NCI-H146 treated with DMSO at 0.1 percent for 48 hours (cell line): ENCODE measurements around the gene WNT3A.
"Not testable (repeated sequence)": the region's sequence is repeated elsewhere in the genome, so short reads cannot be mapped to it uniquely, and the experiment has no call there.

Source experiments
- DNase-seq: peaks from one replicate; lab custom pipeline; 2025; ENCODE audit not compliant: unreplicated experiment; lab: John Stamatoyannopoulos, UW

Gene WNT3A

GRCh38 chr1:228006786-228007048 lies at the start of gene WNT3A:
TSS of gene WNT3A (plus strand) at chr1:228006998. CDS start at chr1:228007129, 131 bp downstream.
- DNase-seq, result no peak

- DNase-seq, result no peak
These were observed 48.0 kb upstream of the WNT3A start for GRCh38 chr1:227958617-227959324.

GRCh38 chr1:227959325-227959860 lies 47.4 kb upstream of the WNT3A start:
- no peak for DNase-seq

- no peak for DNase-seq
These were observed 44.9 kb upstream of the WNT3A start for GRCh38 chr1:227961651-227962466.

- DNase-seq, result not testable (repeated sequence)
These were observed 40.1 kb upstream of the WNT3A start for GRCh38 chr1:227966733-227967132.

GRCh38 chr1:227967815-227968214 lies 39.0 kb upstream of the WNT3A start:
- not testable (repeated sequence) for DNase-seq

GRCh38 chr1:227970076-227970995 lies 36.5 kb upstream of the WNT3A start:
- not testable (repeated sequence) for DNase-seq

- not testable (repeated sequence) for DNase-seq
These were observed 35.6 kb upstream of the WNT3A start for GRCh38 chr1:227971216-227971615.

- not testable (repeated sequence) for DNase-seq
These were observed 35.0 kb upstream of the WNT3A start for GRCh38 chr1:227971643-227972282.

- not testable (repeated sequence) for DNase-seq
These were observed 34.5 kb upstream of the WNT3A start for GRCh38 chr1:227972283-227972679.

GRCh38 chr1:227972843-227973374 lies 33.9 kb upstream of the WNT3A start:
- DNase-seq, result not testable (repeated sequence)

GRCh38 chr1:227973724-227974288 lies 33.0 kb upstream of the WNT3A start:
- not testable (repeated sequence) for DNase-seq

- DNase-seq, result not testable (repeated sequence)
These were observed 31.1 kb upstream of the WNT3A start for GRCh38 chr1:227975583-227976283.

- DNase-seq, result no peak
These were observed 19.6 kb upstream of the WNT3A start for GRCh38 chr1:227987181-227987580.

GRCh38 chr1:227994632-227995300 lies 12.0 kb upstream of the WNT3A start:
- no peak for DNase-seq

- DNase-seq, result no peak
These were observed 10.4 kb upstream of the WNT3A start for GRCh38 chr1:227996187-227996950.

GRCh38 chr1:227998374-227999055 lies 8.3 kb upstream of the WNT3A start:
- DNase-seq, result no peak
